SIG-M5 treated with dmso at 0.1 percent for 504 hours (cell line): ENCODE data around the gene NBPF4.
A peak's percentile ranks its signal among the peaks of the same experiment; 100 is the strongest.
"Not testable (repeated sequence)": the region's sequence is repeated elsewhere in the genome, so short reads cannot be mapped to it uniquely, and the experiment has no call there.

Source experiments
- DNase-seq: peaks from one replicate; lab custom pipeline; 2025; ENCODE audit not compliant: unreplicated experiment; lab: John Stamatoyannopoulos, UW

Gene NBPF4

GRCh38 chr1:108243976-108244375 lies at the start of gene NBPF4:
Gene NBPF4 (minus strand): TSS chr1:108244076. CDS start chr1:108243761, 315 bp downstream.
- DNase-seq, result not testable (repeated sequence)

- not testable (repeated sequence) for DNase-seq
These were observed 38.8 kb upstream of the NBPF4 start for GRCh38 chr1:108282528-108283257.

GRCh38 chr1:108272485-108273327 lies 28.8 kb upstream of the NBPF4 start:
- DNase-seq, result not testable (repeated sequence)

- DNase-seq, result not testable (repeated sequence)
These were observed 23.2 kb upstream of the NBPF4 start for GRCh38 chr1:108267097-108267496.

GRCh38 chr1:108261967-108262366 lies 18.1 kb upstream of the NBPF4 start:
- DNase-seq, result not testable (repeated sequence)

- not testable (repeated sequence) for DNase-seq
These were observed 17.6 kb upstream of the NBPF4 start for GRCh38 chr1:108261519-108261918.

GRCh38 chr1:108260578-108261259 lies 16.8 kb upstream of the NBPF4 start:
- DNase-seq, result not testable (repeated sequence)

- not testable (repeated sequence) for DNase-seq
These were observed 11.6 kb upstream of the NBPF4 start for GRCh38 chr1:108255426-108255825.

- not testable (repeated sequence) for DNase-seq
These were observed 4.5 kb downstream of the NBPF4 start for GRCh38 chr1:108239426-108239825.

GRCh38 chr1:108235308-108235707 lies 8.6 kb downstream of the NBPF4 start:
- DNase-seq, result not testable (repeated sequence)

GRCh38 chr1:108232183-108232582 lies 11.7 kb downstream of the NBPF4 start:
- DNase-seq, result not testable (repeated sequence)

- not testable (repeated sequence) for DNase-seq
These were observed 13.9 kb downstream of the NBPF4 start for GRCh38 chr1:108229976-108230375.

GRCh38 chr1:108227772-108228171 lies 16.1 kb downstream of the NBPF4 start:
- DNase-seq, result not testable (repeated sequence)

GRCh38 chr1:108226855-108227254 lies 17.0 kb downstream of the NBPF4 start:
- DNase-seq, result not testable (repeated sequence)

GRCh38 chr1:108223226-108223625 lies 20.6 kb downstream of the NBPF4 start:
- DNase-seq, result not testable (repeated sequence)

- DNase-seq, result not testable (repeated sequence)
These were observed 26.2 kb downstream of the NBPF4 start for GRCh38 chr1:108217515-108218174.

- not testable (repeated sequence) for DNase-seq
These were observed 26.9 kb downstream of the NBPF4 start for GRCh38 chr1:108217007-108217406.

GRCh38 chr1:108216028-108216890 lies 27.6 kb downstream of the NBPF4 start:
- DNase-seq, result not testable (repeated sequence)

GRCh38 chr1:108214641-108215465 lies 29.0 kb downstream of the NBPF4 start:
- peak; percentile 10 for DNase-seq
